Epithelial cell of proximal tubule (primary cell): Measurements from ENCODE around the gene NETO2. TPM values are rescaled to one million over a fixed set of nuclear protein-coding genes. Genes with fewer than 3 reads are reported as not detected.

Experiments used
- DNase-seq: peaks from one replicate; pipeline ENCODE4 v3.0.0-alpha.2; 2011; ENCODE audit warnings: low read depth
- H3K4me3 ChIP-seq: 2 replicates; pipeline ENCODE4 v1.5.1; 2011; ENCODE audit warnings: low read depth, mild to moderate bottlenecking, low read length
- total RNA-seq: library from RNA; depleted of rRNA; stranded (reverse); fragments of >200 nt; gene quantifications from 2 replicates; pipeline ENCODE4 v1.2.3, GENCODE V29; 2015
- TF ChIP-seq, protein P1 (sequence below): conservative IDR thresholded peaks from 2 replicates; pipeline ENCODE4 v1.5.1; 2012; ENCODE audit warnings: low read depth, mild to moderate bottlenecking, low read length

Gene NETO2
- total RNA-seq, 1 donor from 2014 or later, result 41.2 TPM

DNA sequence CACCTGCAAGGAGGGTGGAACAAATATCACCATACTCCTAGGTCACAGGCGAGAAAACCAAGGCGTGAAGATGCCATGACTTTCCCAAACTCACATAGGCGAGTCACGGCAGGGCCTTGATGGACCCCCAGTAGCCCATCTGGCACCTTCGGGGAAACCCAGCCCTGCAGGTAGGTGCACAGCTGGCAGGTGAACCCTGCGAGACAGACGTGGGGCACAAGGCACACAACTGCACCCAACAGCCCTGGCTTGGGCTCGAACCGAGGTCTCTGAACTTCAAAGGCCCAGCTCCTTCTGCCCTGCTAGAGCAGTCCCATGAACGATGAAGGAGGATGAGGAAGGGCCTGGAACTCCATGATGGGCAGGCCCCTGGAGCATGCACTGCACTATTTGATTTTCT lies 92.7 kb downstream of the NETO2 start:
- no peak for DNase-seq
- no peak overlapping the region for H3K4me3 ChIP-seq
- TF ChIP-seq, protein P1, sequence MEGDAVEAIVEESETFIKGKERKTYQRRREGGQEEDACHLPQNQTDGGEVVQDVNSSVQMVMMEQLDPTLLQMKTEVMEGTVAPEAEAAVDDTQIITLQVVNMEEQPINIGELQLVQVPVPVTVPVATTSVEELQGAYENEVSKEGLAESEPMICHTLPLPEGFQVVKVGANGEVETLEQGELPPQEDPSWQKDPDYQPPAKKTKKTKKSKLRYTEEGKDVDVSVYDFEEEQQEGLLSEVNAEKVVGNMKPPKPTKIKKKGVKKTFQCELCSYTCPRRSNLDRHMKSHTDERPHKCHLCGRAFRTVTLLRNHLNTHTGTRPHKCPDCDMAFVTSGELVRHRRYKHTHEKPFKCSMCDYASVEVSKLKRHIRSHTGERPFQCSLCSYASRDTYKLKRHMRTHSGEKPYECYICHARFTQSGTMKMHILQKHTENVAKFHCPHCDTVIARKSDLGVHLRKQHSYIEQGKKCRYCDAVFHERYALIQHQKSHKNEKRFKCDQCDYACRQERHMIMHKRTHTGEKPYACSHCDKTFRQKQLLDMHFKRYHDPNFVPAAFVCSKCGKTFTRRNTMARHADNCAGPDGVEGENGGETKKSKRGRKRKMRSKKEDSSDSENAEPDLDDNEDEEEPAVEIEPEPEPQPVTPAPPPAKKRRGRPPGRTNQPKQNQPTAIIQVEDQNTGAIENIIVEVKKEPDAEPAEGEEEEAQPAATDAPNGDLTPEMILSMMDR, result no peak

- no peak for DNase-seq
- TF ChIP-seq, protein P1, result no peak
- H3K4me3 ChIP-seq, result no peak overlapping the region
Observed at GRCh38 chr16:47049901-47050583, 93.7 kb downstream of the NETO2 start.

DNA sequence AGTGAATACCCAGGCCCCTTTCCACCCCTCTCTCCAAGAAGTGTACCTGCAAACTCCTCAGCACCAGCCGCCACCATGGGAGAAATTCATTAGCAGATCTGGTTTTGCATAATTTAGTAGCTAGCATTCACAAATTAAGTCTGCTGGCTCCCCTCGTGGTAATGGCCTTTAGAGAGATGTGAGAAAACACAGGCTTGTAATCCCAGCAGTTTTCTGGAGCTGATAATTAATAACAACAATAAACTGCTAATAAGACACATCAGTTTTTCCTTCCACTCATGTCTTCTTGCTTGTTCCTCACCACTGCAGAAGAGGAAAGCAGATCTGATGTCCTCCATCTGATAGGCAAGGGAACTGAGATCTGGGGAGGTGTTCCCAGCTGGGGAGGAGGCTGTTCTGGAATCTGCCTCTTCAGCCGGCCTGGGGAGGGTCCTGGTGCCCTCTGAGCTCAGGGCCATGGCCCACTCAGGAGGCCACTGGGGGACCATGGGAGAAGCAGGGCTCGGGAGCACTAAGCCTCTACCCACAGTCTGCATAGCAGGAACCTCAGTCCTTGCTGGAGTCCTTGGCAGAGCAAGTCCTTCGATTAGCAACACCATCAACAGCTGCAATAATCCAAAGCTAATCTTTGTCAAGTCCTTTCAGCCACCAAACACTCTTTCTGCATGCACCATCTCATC lies 96.1 kb downstream of the NETO2 start:
- no peak for DNase-seq
- TF ChIP-seq, protein P1, result no peak
- no peak overlapping the region for H3K4me3 ChIP-seq

- no peak for DNase-seq
- TF ChIP-seq, protein P1, result no peak
- no peak overlapping the region for H3K4me3 ChIP-seq
Observed at GRCh38 chr16:47046726-47047523, 96.8 kb downstream of the NETO2 start.

- DNase-seq, result no peak
- TF ChIP-seq, protein P1, result no peak
- no peak overlapping the region for H3K4me3 ChIP-seq
Observed at GRCh38 chr16:47045459-47045858, 98.3 kb downstream of the NETO2 start.

DNA sequence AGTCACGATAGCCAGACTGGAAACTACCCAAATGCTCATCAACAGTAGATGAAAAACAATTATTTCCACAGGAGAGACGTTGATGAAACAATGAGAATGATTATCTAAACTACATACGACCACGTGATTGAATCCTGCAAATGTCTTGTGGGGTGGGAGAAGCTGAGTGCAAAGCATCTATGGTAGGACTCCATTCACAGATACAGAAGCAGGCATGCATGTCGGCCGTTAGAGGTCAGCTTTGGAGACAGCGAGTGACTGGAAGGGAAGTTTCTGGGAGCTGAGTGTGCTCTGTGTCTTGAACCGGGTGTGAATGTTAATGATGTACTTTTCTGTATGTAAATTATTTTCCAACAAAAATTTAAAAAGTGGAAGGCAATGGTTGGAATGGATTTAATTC lies 98.7 kb downstream of the NETO2 start:
- TF ChIP-seq, protein P1, result peak; percentile 28
- peak; percentile 46 for DNase-seq
- H3K4me3 ChIP-seq, result no peak overlapping the region
